OCI-LY7 (cell line): Measurements from ENCODE around the gene PCCA.

Experiments used
- EZH2phosphoT487 ChIP-seq: fragments of 200-600 bp; sonication (generic); IDR thresholded peaks from 2 replicates; pipeline ENCODE4 v1.6.1; 2018; ENCODE audit warnings: low read depth, borderline replicate concordance, mild to moderate bottlenecking, mixed run types, antibody characterized with exemption, low read length, moderate library complexity, mixed read lengths
- TF ChIP-seq, protein P1 (sequence below): fragments of 200-600 bp; sonication (generic); conservative IDR thresholded peaks from 2 replicates; pipeline ENCODE4 v1.5.1; 2014; ENCODE audit warnings: mild to moderate bottlenecking, antibody characterized with exemption, low read length, moderate library complexity, mixed read lengths

DNA sequence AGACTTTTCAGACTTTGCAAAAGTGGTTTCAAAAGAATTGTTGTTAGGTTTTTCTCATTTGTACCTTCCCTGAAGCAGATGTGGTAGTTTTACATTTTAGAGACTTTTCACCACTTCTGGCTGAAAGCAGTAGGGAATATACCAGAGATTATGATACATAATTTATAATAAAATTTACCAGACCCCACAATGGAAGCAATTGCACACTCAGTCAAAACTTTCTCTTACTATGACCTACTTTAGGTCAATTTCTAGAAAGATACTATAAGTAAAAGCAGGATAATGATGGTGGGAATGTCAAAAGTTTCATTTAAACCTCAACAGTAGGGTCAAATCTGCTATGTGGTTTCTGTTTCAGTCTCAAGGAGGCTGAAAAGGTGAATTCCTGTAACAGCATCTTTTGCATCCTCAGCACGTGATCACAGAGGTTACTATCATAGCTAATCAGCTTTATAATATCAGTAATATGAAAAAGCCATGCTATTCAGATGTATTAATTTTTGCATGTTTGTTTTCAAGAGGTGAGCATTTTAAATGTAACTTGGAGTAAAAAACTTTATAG lies 26.9 kb downstream of the PCCA start:
- TF ChIP-seq, protein P1, sequence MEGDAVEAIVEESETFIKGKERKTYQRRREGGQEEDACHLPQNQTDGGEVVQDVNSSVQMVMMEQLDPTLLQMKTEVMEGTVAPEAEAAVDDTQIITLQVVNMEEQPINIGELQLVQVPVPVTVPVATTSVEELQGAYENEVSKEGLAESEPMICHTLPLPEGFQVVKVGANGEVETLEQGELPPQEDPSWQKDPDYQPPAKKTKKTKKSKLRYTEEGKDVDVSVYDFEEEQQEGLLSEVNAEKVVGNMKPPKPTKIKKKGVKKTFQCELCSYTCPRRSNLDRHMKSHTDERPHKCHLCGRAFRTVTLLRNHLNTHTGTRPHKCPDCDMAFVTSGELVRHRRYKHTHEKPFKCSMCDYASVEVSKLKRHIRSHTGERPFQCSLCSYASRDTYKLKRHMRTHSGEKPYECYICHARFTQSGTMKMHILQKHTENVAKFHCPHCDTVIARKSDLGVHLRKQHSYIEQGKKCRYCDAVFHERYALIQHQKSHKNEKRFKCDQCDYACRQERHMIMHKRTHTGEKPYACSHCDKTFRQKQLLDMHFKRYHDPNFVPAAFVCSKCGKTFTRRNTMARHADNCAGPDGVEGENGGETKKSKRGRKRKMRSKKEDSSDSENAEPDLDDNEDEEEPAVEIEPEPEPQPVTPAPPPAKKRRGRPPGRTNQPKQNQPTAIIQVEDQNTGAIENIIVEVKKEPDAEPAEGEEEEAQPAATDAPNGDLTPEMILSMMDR: no peak
- TF ChIP-seq EZH2phosphoT487: no peak
